ENCODE results near the gene LY6G6C.
A peak's percentile ranks its signal among the peaks of the same experiment; 100 is the strongest.

LY6G6C gene

DNA sequence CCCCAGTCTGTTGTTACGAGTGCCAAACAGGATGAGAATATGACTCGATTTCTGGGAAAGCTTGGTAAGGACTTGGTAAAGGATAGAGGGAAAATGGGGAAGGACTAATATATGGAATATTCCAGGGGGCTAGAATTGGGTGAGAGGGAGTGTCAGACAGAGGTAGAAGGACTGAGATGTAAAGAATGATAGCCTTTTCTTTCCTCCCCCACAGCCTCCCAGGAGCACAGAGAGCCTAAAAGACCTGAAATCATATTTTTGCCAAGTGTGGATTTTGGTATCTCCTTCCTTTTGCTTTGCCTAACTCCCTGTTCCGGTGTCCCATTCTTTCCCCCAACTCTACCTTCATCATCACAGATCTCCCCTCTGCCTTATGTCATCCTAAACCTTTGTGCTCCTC is 21.3 kb upstream of the LY6G6C start:
- H3K4me3 ChIP-seq (ENCODE audit: low read depth, low read length): no peak overlapping the region

DNA sequence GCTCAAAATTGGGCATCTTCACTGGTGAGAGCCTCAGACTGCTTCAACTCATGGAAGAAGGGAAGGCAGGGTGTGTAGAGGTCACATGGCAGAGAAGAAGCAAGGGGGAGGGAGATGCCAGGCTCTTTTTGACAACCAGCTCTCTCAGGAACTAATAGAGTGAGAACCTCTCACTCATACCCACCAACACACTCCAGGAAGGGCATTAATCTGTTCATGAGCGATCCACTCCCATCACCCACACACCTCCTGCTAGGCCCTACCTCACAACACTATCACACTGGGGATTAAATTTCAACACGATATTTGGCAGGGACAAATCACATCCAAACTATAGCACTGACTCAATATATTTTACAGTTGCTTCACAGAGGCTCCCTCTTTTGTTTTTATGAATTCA is 20.3 kb upstream of the LY6G6C start:
- H3K4me3 ChIP-seq (ENCODE audit: low read depth, low read length): no peak overlapping the region

DNA sequence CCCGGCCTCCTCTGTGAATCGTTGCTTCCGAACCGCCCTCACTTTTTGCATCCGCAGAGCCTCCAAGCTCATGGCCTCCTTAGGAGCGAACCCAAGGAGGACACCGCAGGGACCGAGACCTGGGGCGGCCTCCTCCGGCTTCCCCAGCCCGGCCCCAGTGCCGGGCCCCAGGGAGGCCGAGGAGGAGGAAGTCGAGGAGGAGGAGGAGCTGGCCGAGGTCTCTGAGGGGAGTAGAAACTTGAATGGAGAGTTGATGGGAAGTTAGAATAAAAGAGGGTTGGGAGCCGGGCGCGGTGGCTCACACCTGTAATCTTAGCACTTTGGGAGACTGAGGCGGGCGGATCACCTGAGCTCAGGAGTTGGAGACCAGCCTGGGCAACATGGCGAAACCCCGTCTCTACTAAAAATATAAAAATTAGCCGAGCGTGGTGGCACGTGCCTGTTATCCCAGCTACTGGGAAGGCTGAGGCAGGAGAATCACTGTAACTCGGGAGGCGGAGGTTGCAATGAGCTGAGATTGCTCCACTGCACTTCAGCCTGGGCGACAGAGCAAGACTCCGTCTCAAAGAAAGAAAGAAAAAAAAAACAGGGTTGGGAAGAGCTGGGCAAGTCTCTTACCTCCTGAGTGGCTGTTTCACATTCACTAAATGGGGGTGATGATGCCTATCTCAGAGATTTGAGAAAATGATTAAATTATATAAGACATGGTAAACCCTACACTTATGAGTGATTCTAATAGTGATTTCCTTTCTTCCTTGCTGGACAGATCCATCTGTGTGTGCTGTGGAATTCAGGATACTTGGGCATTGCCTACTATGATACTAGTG is 19.1 kb upstream of the LY6G6C start:
- H3K4me3 ChIP-seq (ENCODE audit: low read depth, low read length): peak overlapping the region; percentile 40

DNA sequence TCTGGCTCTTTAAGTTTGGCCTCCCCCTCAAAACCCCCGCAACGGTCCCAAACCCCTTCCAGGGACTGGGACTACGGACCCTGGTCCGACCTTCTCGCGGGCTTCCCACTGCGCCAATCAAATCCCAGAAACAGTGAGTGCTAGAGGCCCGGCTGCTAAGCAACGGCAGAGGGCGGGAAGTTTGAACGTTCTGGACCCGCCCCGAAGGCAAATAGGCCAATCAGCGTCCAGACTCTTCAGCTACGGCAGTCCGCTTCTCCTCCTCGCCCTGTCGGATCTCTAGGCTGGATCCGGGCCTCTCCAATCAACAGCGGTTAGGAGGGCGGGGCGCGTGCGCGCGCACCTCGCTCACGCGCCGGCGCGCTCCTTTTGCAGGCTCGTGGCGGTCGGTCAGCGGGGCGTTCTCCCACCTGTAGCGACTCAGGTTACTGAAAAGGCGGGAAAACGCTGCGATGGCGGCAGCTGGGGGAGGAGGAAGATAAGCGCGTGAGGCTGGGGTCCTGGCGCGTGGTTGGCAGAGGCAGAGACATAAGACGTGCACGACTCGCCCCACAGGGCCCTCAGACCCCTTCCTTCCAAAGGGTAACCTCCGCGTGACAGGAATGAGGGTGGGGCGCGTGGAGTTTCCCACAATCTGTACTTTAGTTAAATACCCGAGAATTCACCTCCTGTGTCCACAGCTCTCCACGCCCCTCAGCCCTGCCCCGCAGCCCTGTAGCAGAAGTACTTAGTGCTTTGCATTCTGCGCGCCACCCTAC is 18.3 kb upstream of the LY6G6C start, which contains the start of gene MSH5:
TSS of gene MSH5 (plus strand) at position 367 of the 758 bp plus-strand sequence. CDS start 462 bp downstream, outside the sequence.
- peak within 1 kb of the TSS; percentile 40 for H3K4me3 ChIP-seq (ENCODE audit: low read depth, low read length)

DNA sequence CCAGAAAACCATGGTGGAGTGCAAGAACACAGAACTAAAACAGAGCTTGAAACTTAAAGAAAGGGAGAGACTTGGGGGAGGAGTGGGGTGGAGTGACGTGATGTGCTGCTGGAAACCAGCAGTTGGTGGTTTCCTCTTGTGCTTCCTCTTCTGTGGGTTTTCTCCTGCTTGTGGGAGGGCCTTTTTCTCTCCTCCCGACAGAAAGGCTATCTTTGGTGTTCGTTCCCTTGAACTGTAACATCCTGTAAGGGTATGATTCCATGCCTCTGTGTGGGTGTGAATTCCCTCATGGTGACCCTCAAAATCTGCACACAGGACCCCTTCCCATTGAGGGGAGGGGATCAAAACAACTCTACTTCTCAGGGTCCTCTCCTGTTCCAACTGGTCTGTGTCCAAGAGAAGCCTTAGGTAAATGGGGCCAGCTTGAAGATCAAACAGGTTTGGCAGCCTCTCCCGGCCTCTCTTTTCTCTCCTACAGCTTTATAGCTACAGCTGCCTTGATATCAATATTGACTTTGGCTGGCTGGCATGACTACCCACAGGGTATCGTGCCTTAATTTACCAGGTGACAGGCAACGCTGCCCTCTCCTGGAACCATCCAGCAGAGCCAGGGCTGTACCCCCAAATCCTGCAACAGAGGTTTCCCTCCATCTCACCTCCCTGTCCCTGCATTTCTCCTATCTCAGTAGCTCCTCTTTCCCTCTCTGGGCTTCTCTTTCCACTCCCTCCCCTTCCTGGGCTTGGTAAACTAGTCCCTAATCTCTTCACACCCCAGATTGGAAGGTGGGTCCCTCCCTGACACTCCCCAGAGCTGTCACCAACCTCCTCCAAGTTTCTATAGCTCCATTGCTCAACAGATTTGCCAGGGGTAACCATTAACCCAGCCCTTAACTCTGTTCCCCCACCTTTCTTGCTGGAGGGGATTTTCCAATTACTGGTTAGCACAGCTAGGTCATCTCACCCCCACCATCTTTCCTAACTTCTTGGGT is 16.7 kb upstream of the LY6G6C start:
- H3K4me3 ChIP-seq (ENCODE audit: low read depth, low read length): no peak overlapping the region

DNA sequence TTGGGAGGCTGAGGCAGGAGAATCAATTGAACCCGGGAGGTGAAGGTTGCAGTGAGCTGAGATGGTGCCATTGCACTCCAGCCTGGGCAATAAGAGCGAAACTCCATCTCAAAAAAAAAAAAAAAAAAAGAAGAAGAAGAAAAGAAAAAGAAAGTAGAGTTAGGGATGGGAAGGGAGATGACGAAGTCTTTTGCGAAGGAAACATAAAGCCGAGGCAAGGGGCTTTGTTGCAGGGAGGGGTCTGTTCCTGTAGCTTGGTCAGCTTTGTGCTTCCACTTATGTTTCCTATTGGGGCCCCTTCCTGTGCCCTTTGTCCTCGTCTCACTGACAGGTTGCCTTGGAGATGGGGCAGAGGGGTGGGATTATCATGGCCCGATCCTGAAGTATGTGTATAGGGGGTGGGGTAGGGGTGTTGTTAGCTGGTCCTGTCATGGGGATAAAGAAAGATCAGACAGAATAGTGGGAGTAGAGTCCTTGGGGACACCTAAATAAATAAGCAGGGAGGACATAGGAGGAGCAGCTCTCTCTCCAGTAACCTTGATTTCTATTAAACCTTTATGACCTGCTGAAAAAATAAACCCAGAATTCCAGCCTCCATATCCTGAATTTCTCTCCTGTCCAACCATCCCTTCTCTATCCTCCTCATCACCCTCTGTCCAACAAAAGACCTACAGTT is 15.9 kb upstream of the LY6G6C start:
- H3K4me3 ChIP-seq (ENCODE audit: low read depth, low read length): no peak overlapping the region

DNA sequence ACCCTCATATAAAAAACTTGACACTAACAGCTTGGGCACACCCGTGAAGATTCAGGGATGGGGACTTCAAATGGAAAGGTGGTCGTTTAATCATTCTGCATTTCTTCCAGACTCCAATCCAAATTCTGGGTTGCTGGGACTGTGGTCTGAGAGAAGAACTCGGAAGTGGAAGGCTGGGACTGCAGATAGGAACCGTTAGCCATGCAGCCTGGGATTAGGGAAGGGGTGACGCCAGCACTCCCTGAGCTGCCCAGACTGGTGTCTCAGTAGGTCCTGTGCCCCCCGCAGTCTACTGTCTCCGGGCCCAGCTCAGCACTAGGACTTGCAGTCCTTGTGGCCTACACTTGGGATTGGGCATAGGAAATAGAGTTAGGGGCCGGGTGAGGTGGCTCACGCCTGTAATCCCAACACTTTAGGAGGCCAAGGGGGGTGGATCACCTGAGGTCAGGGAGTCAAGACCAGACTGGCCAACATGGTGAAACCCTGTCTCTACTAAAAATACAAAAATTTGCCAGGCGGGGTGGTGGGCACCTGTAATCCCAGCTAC is 15.3 kb upstream of the LY6G6C start:
- H3K4me3 ChIP-seq (ENCODE audit: low read depth, low read length): peak overlapping the region; percentile 83

DNA sequence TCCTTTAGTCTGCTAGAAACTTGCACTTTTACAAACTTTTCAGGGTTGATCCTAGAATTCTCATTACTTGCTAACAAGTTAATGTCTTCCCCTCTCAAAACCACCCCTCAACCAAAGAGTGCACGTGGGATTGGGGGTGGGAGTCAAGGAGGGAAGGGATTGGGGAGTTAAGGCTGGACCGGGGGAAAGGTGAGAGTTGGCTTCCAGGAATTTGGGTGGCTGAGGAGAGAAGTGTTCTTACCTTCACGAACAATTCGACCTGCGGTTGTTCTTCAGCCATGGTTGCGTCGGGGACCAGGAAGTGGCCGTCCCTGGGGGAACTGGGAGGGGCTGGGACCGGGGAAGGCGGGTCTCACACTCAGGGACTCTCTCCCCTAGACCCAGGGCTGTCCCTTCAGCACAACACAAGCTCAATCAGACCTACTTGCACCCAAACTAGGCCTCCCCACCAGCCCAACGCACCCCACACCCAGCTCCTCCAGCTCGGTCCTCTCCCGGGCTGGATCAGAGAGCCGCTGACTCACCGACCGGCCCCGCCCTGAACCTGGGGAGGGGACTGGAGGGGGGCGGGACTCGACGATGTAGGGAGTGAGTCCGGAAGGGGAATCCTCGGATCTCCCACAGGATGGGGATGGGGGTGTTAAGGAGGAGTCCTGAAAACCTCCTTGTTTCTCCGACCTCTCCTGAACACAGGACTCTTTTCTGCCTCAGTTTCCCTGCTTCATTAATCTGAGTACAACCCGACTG is 14.6 kb upstream of the LY6G6C start, which contains the start of gene CLIC1:
TSS of gene CLIC1 (minus strand) at position 510 of the 747 bp plus-strand sequence. CDS start at position 280, 230 bp downstream.
- H3K4me3 ChIP-seq (ENCODE audit: low read depth, low read length): peak within 1 kb of the TSS; percentile 83

DNA sequence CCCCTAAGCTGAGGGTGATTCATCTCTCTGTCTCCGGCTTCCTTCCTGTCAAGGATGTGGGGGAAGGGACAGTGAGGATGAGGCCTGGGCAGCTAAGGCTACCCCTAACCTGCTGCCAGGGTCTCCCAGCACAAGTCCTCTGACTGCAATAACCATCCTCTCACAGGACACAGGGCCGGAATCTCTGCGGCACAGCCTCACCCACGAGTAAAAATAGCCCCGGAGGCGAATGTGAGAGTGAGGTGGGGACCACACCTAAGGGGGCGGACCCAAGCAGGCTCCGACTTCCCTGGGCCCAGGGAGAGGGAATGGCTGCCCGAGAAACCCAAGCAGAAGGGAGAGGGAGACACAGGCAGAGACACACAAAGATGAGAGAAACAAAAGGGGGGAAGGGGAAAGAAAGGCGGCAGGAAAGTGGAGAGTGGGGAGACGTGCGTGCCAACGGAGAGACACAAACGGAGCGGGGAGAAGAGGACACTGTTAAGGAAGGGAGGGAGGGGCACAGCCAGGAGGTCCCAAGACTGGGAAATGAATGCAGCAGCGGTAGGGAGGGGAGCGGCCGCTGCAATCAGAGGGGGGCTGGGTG is 13.4 kb upstream of the LY6G6C start:
- peak overlapping the region; percentile 83 for H3K4me3 ChIP-seq (ENCODE audit: low read depth, low read length)

DNA sequence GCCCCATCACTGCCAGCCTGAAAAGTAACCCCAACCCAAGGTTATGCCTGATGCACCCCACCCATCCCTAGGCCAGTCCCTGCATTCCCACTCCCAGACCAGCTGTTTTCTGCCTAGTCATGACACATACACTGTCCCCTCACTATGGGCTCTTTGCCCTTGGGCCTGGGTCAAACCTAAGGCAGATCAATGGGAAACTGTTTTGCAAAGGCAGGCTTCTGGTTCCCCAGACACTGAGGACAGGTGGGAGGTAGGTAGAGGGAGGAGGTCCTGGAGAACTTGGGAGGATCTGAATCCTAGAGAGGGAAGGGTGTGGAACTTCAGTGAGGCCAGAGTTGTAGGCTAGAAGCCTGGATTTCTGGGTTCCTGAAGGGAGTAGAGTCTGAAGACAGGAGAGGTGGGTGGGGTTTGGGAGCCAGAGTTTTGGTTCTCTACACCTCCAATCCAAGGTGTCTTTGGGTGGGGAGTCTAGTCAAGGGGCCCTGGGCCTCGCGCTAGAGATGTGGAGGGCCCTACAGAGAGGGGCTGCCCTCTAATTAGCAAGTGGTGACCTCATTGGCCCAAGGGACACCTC is 12.8 kb upstream of the LY6G6C start:
- H3K4me3 ChIP-seq (ENCODE audit: low read depth, low read length): peak overlapping the region; percentile 83

DNA sequence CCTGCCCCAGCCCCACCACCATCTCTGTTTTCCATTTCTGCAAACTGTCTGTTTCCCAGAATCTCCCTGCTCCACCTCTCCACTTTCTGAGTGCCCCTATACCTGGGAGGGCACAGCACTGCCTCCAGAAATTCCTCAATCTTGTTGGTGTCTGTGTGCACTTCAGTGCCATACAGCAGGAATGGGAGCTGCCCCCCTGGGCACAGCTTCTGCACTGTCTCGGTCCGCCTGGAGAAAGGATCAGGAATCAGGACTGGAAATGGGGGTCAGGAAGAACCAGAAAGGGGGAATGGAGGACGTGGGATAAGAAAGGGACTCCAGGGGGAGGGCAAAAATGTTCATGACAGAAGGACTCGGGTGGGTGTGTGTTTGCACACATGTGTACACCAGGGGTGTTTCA is 12.2 kb upstream of the LY6G6C start:
- H3K4me3 ChIP-seq (ENCODE audit: low read depth, low read length): no peak overlapping the region

DNA sequence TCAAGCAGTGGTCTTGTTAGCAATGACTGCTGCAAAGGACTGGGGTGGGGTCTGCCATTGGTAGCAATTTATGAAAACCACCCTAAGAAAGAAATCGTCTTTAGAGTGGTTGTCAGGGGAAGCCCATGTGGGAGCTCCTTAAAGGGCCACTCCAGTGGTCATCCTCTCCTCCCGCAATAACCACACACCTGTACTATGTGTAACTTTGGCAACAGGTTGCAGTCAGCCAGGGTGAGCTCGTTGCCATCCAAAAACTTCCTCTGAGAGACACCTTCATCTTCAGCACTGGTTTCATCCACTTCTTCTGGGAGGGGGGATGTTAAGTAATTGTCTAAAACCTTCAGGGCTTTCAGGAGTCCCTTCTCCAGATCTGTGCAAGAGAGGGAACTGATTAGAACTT is 10.5 kb upstream of the LY6G6C start:
- no peak overlapping the region for H3K4me3 ChIP-seq (ENCODE audit: low read depth, low read length)

DNA sequence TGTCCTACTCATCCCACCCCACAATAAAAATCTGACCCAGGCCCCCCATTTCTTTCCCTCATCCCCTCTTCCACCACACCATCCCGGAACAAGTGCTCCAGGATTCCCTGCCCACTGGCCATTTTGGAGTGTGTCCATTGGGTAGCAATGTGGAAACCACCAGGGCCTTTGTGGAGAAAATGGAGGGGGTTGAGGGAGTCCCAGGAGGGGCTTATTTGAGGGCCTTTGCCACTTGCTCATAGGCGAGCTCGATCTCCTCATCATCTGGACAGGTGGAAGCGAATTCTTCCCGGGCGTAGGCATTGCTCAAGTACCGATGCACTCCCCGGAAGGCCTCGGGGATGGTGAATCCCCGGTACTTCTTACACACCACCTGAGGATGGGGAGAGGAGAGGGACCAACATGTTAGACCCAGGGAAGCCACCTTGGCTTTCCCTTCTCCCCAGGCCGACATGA is 9.1 kb upstream of the LY6G6C start:
- no peak overlapping the region for H3K4me3 ChIP-seq (ENCODE audit: low read depth, low read length)

DNA sequence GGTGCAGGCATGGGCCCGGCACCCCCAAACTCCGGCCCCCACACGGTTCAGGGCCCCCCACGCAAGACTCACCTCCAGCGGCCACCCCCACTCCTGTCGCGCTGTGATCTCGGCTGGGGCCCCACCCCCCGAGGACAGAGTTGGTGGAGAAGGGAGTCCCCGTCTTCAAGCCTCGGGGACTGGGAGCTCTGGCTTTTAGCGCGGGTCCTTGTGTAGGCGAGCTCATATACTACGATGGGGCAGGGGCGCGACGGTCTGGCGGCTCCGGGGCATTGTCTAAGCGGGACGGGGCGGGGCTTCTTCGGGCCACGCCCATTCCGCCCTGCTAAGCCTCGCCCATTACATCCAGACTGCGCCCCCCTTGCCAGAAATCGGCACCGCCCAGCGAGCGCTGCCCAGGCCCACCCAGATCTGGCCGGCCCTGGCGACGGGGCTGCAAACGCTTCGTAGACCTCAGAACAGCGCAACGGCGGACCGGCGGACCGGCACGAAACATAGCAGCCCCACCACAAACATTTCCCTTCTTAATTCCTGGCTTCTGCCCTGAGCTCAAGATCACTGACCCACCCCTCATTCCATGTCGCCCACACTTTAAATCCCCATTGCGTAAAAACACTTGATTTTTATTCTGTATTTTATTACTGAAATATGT is 8.6 kb upstream of the LY6G6C start:
- peak overlapping the region; percentile 82 for H3K4me3 ChIP-seq (ENCODE audit: low read depth, low read length)

DNA sequence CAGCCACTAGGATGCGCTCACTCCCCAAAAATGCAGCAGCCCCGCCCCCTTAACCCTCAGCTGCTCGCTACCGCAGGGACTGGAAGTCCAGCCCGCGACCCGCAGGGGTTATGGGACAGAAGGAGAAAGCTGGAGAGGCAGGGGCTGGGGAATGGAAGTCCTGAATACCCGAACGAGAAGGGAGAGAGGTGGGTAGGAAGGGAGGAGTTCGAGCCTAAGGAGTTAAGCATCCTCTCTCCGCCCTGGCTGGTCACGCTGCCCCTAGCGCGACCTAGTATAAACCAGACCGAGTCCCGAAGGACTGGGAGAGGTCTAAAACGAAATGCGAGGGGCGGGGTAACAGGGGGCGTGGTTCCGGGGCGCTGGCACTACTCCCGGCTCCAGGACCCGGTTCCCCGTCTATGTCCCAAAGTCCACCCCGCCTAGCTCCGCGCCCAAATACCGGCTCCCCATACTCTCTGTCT is 8.0 kb upstream of the LY6G6C start:
- H3K4me3 ChIP-seq (ENCODE audit: low read depth, low read length): peak overlapping the region; percentile 82

DNA sequence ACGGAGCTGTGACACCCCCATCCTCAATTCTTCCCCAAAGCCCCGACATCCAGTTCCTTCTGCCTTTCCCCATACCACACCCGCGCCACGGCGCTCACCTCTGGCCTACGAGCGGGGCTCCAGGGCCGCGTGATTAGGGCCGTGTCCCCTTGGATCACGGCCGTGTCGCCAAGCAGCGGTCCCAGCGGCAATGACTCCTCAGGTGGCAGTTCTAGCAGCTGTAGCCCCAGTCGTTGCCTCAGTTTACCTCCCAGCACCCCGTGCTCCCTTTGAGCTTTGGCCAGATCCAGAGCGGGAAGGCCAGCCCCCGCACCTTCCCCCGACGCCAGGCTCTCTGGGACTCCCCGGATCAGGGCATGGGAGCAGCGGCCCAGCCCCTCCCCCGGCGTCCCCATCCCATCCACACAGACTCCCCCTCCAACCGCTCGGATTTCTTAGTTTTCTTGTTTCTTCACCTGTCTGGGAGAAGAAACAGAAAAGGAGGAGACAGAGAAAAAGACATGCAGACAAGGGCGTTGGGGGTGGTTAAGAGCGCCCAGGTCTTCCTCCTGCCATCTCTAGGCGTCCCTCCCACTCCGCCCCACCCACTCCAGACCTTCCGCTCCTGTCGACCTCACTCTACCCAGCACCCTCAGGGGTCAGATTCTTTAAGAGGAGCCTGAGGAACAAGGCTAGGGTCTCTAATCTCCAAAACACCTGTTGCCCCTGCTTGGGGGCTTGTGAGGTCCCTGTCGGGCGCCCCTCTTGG is 7.4 kb upstream of the LY6G6C start, which contains the start of gene DDAH2:
TSS of gene DDAH2 (minus strand) at position 533 of the 748 bp plus-strand sequence. CDS start at position 395, 138 bp downstream.
- peak within 1 kb of the TSS; percentile 82 for H3K4me3 ChIP-seq (ENCODE audit: low read depth, low read length)

All from iPS-11a (cell line).